HEK293 (cell line): ENCODE data around the gene IFIT5.

Source experiments
- CTCF ChIA-PET: fragments of 350-600 bp; formaldehyde crosslinking; extraction: SDS; loops from one replicate; lab custom pipeline; 2021; ENCODE audit warnings: antibody characterized with exemption; lab: Yijun Ruan, JAX
- POLR2A ChIA-PET: fragments of 300-600 bp; formaldehyde crosslinking; extraction: SDS; loops from one replicate; lab custom pipeline; 2020; ENCODE audit warnings: antibody characterized with exemption, inconsistent platforms; lab: Yijun Ruan, JAX
- H3K27ac ChIP-seq: fragments of 200-500 bp; sonication (Bioruptor generic); 2 replicates; pipeline ENCODE4 v1.5.1; 2014; ENCODE audit warnings: low read depth, low read length, control low read depth, inconsistent platforms; ENCODE audit errors: extremely low read depth
- H3K36me3 ChIP-seq, 2 experiments: fragments of 200-500 bp in 1 of 2; sonication (Bioruptor generic) in 1 of 2; 1 replicate in 1 of 2; 2 replicates in 1 of 2; pipeline ENCODE4 v1.5.1; 2014 to 2017; ENCODE audit warnings: inconsistent platforms in 2 of 2, low read length in 2 of 2; ENCODE audit not compliant: control insufficient read depth in 2 of 2, insufficient read depth in 1 of 2
- H3K4me1 ChIP-seq: fragments of 200-500 bp; sonication (Bioruptor generic); 2 replicates; pipeline ENCODE4 v1.5.1; 2014; ENCODE audit warnings: mild to moderate bottlenecking, low read length, inconsistent platforms; ENCODE audit not compliant: control insufficient read depth, insufficient read depth
- H3K4me3 ChIP-seq: 2 replicates; pipeline ENCODE4 v1.5.1; 2011; ENCODE audit warnings: low read depth, mild to moderate bottlenecking, control low read depth, low read length, moderate library complexity
- H3K9me3 ChIP-seq: fragments of 200-500 bp; sonication (Bioruptor generic); 2 replicates; pipeline ENCODE4 v1.5.1; 2014; ENCODE audit warnings: low read depth, low read length, inconsistent platforms; ENCODE audit not compliant: control insufficient read depth, insufficient read depth
- CTCF ChIP-seq: fragments of 450-650 bp; formaldehyde crosslinking; IDR thresholded peaks from 2 replicates; pipeline ENCODE4 v1.5.1; 2016; ENCODE audit warnings: missing biosample characterization, missing genetic modification characterization
- KLF17 ChIP-seq: fragments of 450-650 bp; formaldehyde crosslinking; IDR thresholded peaks from 2 replicates; pipeline ENCODE4 v1.5.1; 2016; ENCODE audit warnings: missing biosample characterization, missing genetic modification characterization
- KLF7 ChIP-seq: fragments of 450-650 bp; formaldehyde crosslinking; IDR thresholded peaks from 2 replicates; pipeline ENCODE4 v1.5.1; 2016; ENCODE audit warnings: missing biosample characterization, missing genetic modification characterization, borderline replicate concordance
- PRDM4 ChIP-seq: fragments of 450-650 bp; formaldehyde crosslinking; IDR thresholded peaks from 2 replicates; pipeline ENCODE4 v1.5.1; 2017; ENCODE audit warnings: missing biosample characterization, missing genetic modification characterization
- SALL2 ChIP-seq: fragments of 450-650 bp; formaldehyde crosslinking; IDR thresholded peaks from 2 replicates; pipeline ENCODE4 v1.5.0; 2017; ENCODE audit warnings: missing biosample characterization, mild to moderate bottlenecking, missing genetic modification characterization, borderline replicate concordance
- ZBTB20 ChIP-seq: fragments of 450-650 bp; formaldehyde crosslinking; IDR thresholded peaks from 2 replicates; pipeline ENCODE4 v1.5.1; 2016; ENCODE audit warnings: missing biosample characterization, missing genetic modification characterization
- ZEB2 ChIP-seq: fragments of 450-650 bp; formaldehyde crosslinking; IDR thresholded peaks from 2 replicates; pipeline ENCODE4 v1.5.1; 2016; ENCODE audit warnings: missing biosample characterization, missing genetic modification characterization
- ZFP69B ChIP-seq: fragments of 450-650 bp; formaldehyde crosslinking; IDR thresholded peaks from 2 replicates; pipeline ENCODE4 v1.5.1; 2016; ENCODE audit warnings: missing biosample characterization, missing genetic modification characterization
- ZNF114 ChIP-seq: fragments of 450-650 bp; formaldehyde crosslinking; IDR thresholded peaks from 2 replicates; pipeline ENCODE4 v1.5.0; 2017; ENCODE audit warnings: missing biosample characterization, missing genetic modification characterization
- ZNF2 ChIP-seq: fragments of 450-650 bp; formaldehyde crosslinking; IDR thresholded peaks from 2 replicates; pipeline ENCODE4 v1.5.1; 2016; ENCODE audit warnings: missing biosample characterization, missing genetic modification characterization
- ZNF433 ChIP-seq: fragments of 450-650 bp; formaldehyde crosslinking; IDR thresholded peaks from 2 replicates; pipeline ENCODE4 v1.5.1; 2016; ENCODE audit warnings: missing biosample characterization, missing genetic modification characterization, low read depth
- ZNF488 ChIP-seq: fragments of 450-650 bp; formaldehyde crosslinking; IDR thresholded peaks from 2 replicates; pipeline ENCODE4 v1.5.1; 2016; ENCODE audit warnings: missing biosample characterization, missing genetic modification characterization
- ZNF501 ChIP-seq: fragments of 450-650 bp; formaldehyde crosslinking; IDR thresholded peaks from 2 replicates; pipeline ENCODE4 v1.5.1; 2016; ENCODE audit warnings: missing biosample characterization, missing genetic modification characterization
- ZNF521 ChIP-seq: fragments of 450-650 bp; formaldehyde crosslinking; IDR thresholded peaks from 2 replicates; pipeline ENCODE4 v1.5.1; 2017; ENCODE audit warnings: missing biosample characterization, mild to moderate bottlenecking, missing genetic modification characterization
- ZNF549 ChIP-seq: fragments of 450-650 bp; IDR thresholded peaks from 2 replicates; pipeline ENCODE4 v1.5.1; 2018; ENCODE audit warnings: missing biosample characterization, missing genetic modification characterization, mild to moderate bottlenecking, inconsistent platforms, moderate library complexity
- ZNF555 ChIP-seq: fragments of 450-650 bp; formaldehyde crosslinking; conservative IDR thresholded peaks from 2 replicates; pipeline ENCODE4 v1.5.1; 2017; ENCODE audit warnings: missing biosample characterization, mild to moderate bottlenecking, missing genetic modification characterization, inconsistent platforms
- ZNF600 ChIP-seq: fragments of 450-650 bp; formaldehyde crosslinking; IDR thresholded peaks from 2 replicates; pipeline ENCODE4 v1.5.1; 2016; ENCODE audit warnings: missing biosample characterization, missing genetic modification characterization
- ZNF610 ChIP-seq: fragments of 450-650 bp; formaldehyde crosslinking; IDR thresholded peaks from 2 replicates; pipeline ENCODE4 v1.5.1; 2016; ENCODE audit warnings: missing biosample characterization, missing genetic modification characterization, borderline replicate concordance
- ZNF623 ChIP-seq: fragments of 450-650 bp; formaldehyde crosslinking; IDR thresholded peaks from 2 replicates; pipeline ENCODE4 v1.5.1; 2016; ENCODE audit warnings: missing biosample characterization, missing genetic modification characterization
- ZNF639 ChIP-seq: fragments of 450-650 bp; formaldehyde crosslinking; IDR thresholded peaks from 2 replicates; pipeline ENCODE4 v1.5.1; 2016; ENCODE audit warnings: missing biosample characterization, missing genetic modification characterization
- ZNF645 ChIP-seq: fragments of 450-650 bp; formaldehyde crosslinking; IDR thresholded peaks from 2 replicates; pipeline ENCODE4; 2016; ENCODE audit warnings: missing biosample characterization, missing genetic modification characterization
- ZXDB ChIP-seq: fragments of 450-650 bp; formaldehyde crosslinking; IDR thresholded peaks from 2 replicates; pipeline ENCODE4 v1.5.1; 2016; ENCODE audit warnings: missing biosample characterization, missing genetic modification characterization

IFIT5 gene

GRCh38 chr10:89413398-89413912, 913 bp upstream of the IFIT5 start:
- TF ChIP-seq ZXDB (no peak), PRDM4 (no peak), ZNF555 (tag by site-specific recombination) (no peak), ZNF521 (no peak), ZNF549 (no peak), ZNF639 (no peak), KLF17 (tag by site-specific recombination) (no peak), ZFP69B (tag by site-specific recombination) (no peak), ZNF623 (tag by site-specific recombination) (no peak), ZNF610 (tag by site-specific recombination) (no peak), ZNF488 (tag by site-specific recombination) (no peak)
- ChIA-PET CTCF (interaction anchor here (0.6 to 1.3 kb wide), 4 partner anchors 20 to 161 kb away, joined by 3 to 4 read pairs (median 4); partner anchors contain the start of gene IFIT1), POLR2A (no interaction called here)
- Histone ChIP-seq H3K27ac (no peak overlapping the region), H3K4me1 (peaks cover 3% of the 10 kb centered on the region; the same call in 1 of the 2 replicates), H3K9me3 (no peaks in the 10 kb centered on the region), H3K36me3 (peaks cover 3 to 15% of the 10 kb centered on the region in 2 experiments), H3K4me3 (no peak overlapping the region)

- CTCF ChIA-PET = interaction anchor here (1.0 to 1.3 kb wide), 2 partner anchors 39 to 148 kb away, joined by 3 to 4 read pairs; no protein-coding TSS in a partner anchor
- TF ChIP-seq ZBTB20 (peak; percentile 94), SALL2 (no peak), ZNF600 (peak; percentile 79; the same call in 1 of the 2 replicates), ZNF2 (tag by site-specific recombination) (peak; percentile 57; the same call in 1 of the 2 replicates), CTCF (peak; percentile 17; the same call in 1 of the 2 replicates), ZNF114 (no peak), ZNF433 (no peak), ZNF521 (no peak), ZEB2 (tag by site-specific recombination) (peak; percentile 47), ZNF501 (tag by site-specific recombination) (peak; percentile 86; the same call in 1 of the 2 replicates), KLF7 (tag by site-specific recombination) (peak; percentile 49; the same call in 1 of the 2 replicates), ZNF645 (no peak)
Observed at GRCh38 chr10:89414879-89415821, 782 bp downstream of the IFIT5 start.

More at GRCh38 chr10:89414879-89415821, 782 bp downstream of the IFIT5 start:
- POLR2A ChIA-PET = no interaction called here
- peaks cover 6% of the 10 kb centered on the region; the same call in 1 of the 2 replicates for H3K4me1 ChIP-seq
- H3K27ac ChIP-seq = peak overlapping the region; percentile 68
- no peaks in the 10 kb centered on the region for H3K9me3 ChIP-seq
- H3K4me3 ChIP-seq = peak overlapping the region; percentile 74
- peaks cover 7 to 15% of the 10 kb centered on the region in 2 experiments for H3K36me3 ChIP-seq
